MG63 (cell line): Measurements from ENCODE around the gene DNAH6. TPM values are rescaled to one million over a fixed set of nuclear protein-coding genes. Genes with fewer than 3 reads are reported as not detected.
A peak's percentile ranks its signal among the peaks of the same experiment; 100 is the strongest.
"Not testable (repeated sequence)": the region's sequence is repeated elsewhere in the genome, so short reads cannot be mapped to it uniquely, and the experiment has no call there.

ENCODE experiments used
- DNase-seq: peaks from one replicate; pipeline ENCODE4 v3.0.0-alpha.2; 2020
- H3K27me3 ChIP-seq: fragments of 250-450 bp; sonication (Bioruptor Pico); 2 replicates; pipeline ENCODE4 v1.5.1; 2020; ENCODE audit warnings: mild to moderate bottlenecking, moderate library complexity
- H3K36me3 ChIP-seq: fragments of 250-450 bp; sonication (Bioruptor Pico); 2 replicates; pipeline ENCODE4 v1.5.1; 2020; ENCODE audit warnings: mild to moderate bottlenecking, moderate library complexity
- H3K4me3 ChIP-seq: fragments of 250-450 bp; sonication (Bioruptor Pico); 2 replicates; pipeline ENCODE4 v1.5.1; 2020; ENCODE audit warnings: mild to moderate bottlenecking, moderate library complexity
- H3K9me3 ChIP-seq: fragments of 250-450 bp; sonication (Bioruptor Pico); 2 replicates; pipeline ENCODE4 v1.5.1; 2020; ENCODE audit warnings: mild to moderate bottlenecking, moderate library complexity
- total RNA-seq: library from RNA; depleted of rRNA; stranded (reverse); fragments of >200 nt; shearing (Covaris generic); gene quantifications from 2 replicates; pipeline ENCODE4 v1.2.3, GENCODE V29; 2014; ENCODE audit warnings: low replicate concordance; rRNA removed

The DNAH6 gene
- not detected in 2 replicates for total RNA-seq

GRCh38 chr2:84516234-84516986, at the start of gene DNAH6:
DNAH6 (plus strand) TSS chr2:84516498; CDS start chr2:84517827, 1,329 bp downstream.
- H3K27me3 ChIP-seq: peaks cover 17% of the 10 kb centered on the region
- DNase-seq: peak; percentile 91
- no peaks in the 10 kb centered on the region; the same call in 1 of the 2 replicates for H3K9me3 ChIP-seq
- H3K4me3 ChIP-seq: peak within 1 kb of the TSS; percentile 50
- H3K36me3 ChIP-seq: no peaks in the 10 kb centered on the region

GRCh38 chr2:84467389-84467788, 48.9 kb upstream of the DNAH6 start:
- DNase-seq: no peak
- Histone ChIP-seq H3K36me3 (no peaks in the 10 kb centered on the region), H3K9me3 (peaks cover 3% of the 10 kb centered on the region; the same call in 1 of the 2 replicates), H3K27me3 (no peaks in the 10 kb centered on the region), H3K4me3 (no peak overlapping the region)

- not testable (repeated sequence) for DNase-seq, H3K9me3 ChIP-seq, H3K36me3 ChIP-seq, H3K27me3 ChIP-seq, H3K4me3 ChIP-seq
Measured at GRCh38 chr2:84472423-84472822, 43.9 kb upstream of the DNAH6 start.

- Histone ChIP-seq H3K27me3 (no peaks in the 10 kb centered on the region), H3K4me3 (no peak overlapping the region), H3K36me3 (no peaks in the 10 kb centered on the region), H3K9me3 (no peaks in the 10 kb centered on the region)
- no peak for DNase-seq
Measured at GRCh38 chr2:84472856-84473565, 43.3 kb upstream of the DNAH6 start.

- Histone ChIP-seq H3K9me3 (no peaks in the 10 kb centered on the region), H3K4me3 (no peak overlapping the region), H3K36me3 (no peaks in the 10 kb centered on the region), H3K27me3 (no peaks in the 10 kb centered on the region)
- DNase-seq: no peak
Measured at GRCh38 chr2:84474176-84474575, 42.1 kb upstream of the DNAH6 start.

- H3K27me3 ChIP-seq: no peaks in the 10 kb centered on the region
- H3K36me3 ChIP-seq: no peaks in the 10 kb centered on the region
- DNase-seq: no peak
- no peak overlapping the region for H3K4me3 ChIP-seq
- H3K9me3 ChIP-seq: no peaks in the 10 kb centered on the region
Measured at GRCh38 chr2:84477886-84478285, 38.4 kb upstream of the DNAH6 start.

GRCh38 chr2:84478867-84479266, 37.4 kb upstream of the DNAH6 start:
- no peaks in the 10 kb centered on the region for H3K27me3 ChIP-seq
- no peaks in the 10 kb centered on the region for H3K9me3 ChIP-seq
- no peak for DNase-seq
- no peak overlapping the region for H3K4me3 ChIP-seq
- H3K36me3 ChIP-seq: no peaks in the 10 kb centered on the region

GRCh38 chr2:84481702-84482101, 34.6 kb upstream of the DNAH6 start:
- Histone ChIP-seq H3K27me3 (no peaks in the 10 kb centered on the region), H3K9me3 (no peaks in the 10 kb centered on the region), H3K36me3 (no peaks in the 10 kb centered on the region), H3K4me3 (no peak overlapping the region)
- no peak for DNase-seq

- Histone ChIP-seq H3K36me3 (no peaks in the 10 kb centered on the region), H3K27me3 (no peaks in the 10 kb centered on the region), H3K9me3 (no peaks in the 10 kb centered on the region), H3K4me3 (no peak overlapping the region)
- no peak for DNase-seq
Measured at GRCh38 chr2:84482603-84483002, 33.7 kb upstream of the DNAH6 start.

- DNase-seq: no peak
- no peaks in the 10 kb centered on the region for H3K9me3 ChIP-seq
- no peaks in the 10 kb centered on the region for H3K36me3 ChIP-seq
- no peak overlapping the region for H3K4me3 ChIP-seq
- no peaks in the 10 kb centered on the region for H3K27me3 ChIP-seq
Measured at GRCh38 chr2:84483320-84483719, 33.0 kb upstream of the DNAH6 start.

- DNase-seq: no peak
- H3K36me3 ChIP-seq: no peaks in the 10 kb centered on the region
- no peak overlapping the region for H3K4me3 ChIP-seq
- H3K9me3 ChIP-seq: no peaks in the 10 kb centered on the region
- no peaks in the 10 kb centered on the region for H3K27me3 ChIP-seq
Measured at GRCh38 chr2:84486441-84487115, 29.7 kb upstream of the DNAH6 start.

- H3K9me3 ChIP-seq: no peaks in the 10 kb centered on the region
- H3K4me3 ChIP-seq: no peak overlapping the region
- no peak for DNase-seq
- no peaks in the 10 kb centered on the region for H3K27me3 ChIP-seq
- H3K36me3 ChIP-seq: no peaks in the 10 kb centered on the region
Measured at GRCh38 chr2:84487298-84487996, 28.9 kb upstream of the DNAH6 start.

- H3K27me3 ChIP-seq: no peaks in the 10 kb centered on the region
- no peak for DNase-seq
- no peaks in the 10 kb centered on the region for H3K9me3 ChIP-seq
- H3K36me3 ChIP-seq: no peaks in the 10 kb centered on the region
- H3K4me3 ChIP-seq: no peak overlapping the region
Measured at GRCh38 chr2:84491256-84491655, 25.0 kb upstream of the DNAH6 start.

- Histone ChIP-seq H3K27me3 (no peaks in the 10 kb centered on the region), H3K4me3 (no peak overlapping the region), H3K9me3 (no peaks in the 10 kb centered on the region), H3K36me3 (no peaks in the 10 kb centered on the region)
- no peak for DNase-seq
Measured at GRCh38 chr2:84491741-84492140, 24.6 kb upstream of the DNAH6 start.

- Histone ChIP-seq H3K36me3 (no peaks in the 10 kb centered on the region), H3K4me3 (no peak overlapping the region), H3K9me3 (no peaks in the 10 kb centered on the region), H3K27me3 (no peaks in the 10 kb centered on the region)
- no peak for DNase-seq
Measured at GRCh38 chr2:84492571-84492970, 23.7 kb upstream of the DNAH6 start.

- no peaks in the 10 kb centered on the region for H3K9me3 ChIP-seq
- no peaks in the 10 kb centered on the region for H3K27me3 ChIP-seq
- DNase-seq: peak; percentile 64
- no peak overlapping the region for H3K4me3 ChIP-seq
- H3K36me3 ChIP-seq: no peaks in the 10 kb centered on the region
Measured at GRCh38 chr2:84493514-84493913, 22.8 kb upstream of the DNAH6 start.

GRCh38 chr2:84494070-84494469, 22.2 kb upstream of the DNAH6 start:
- H3K27me3 ChIP-seq: no peaks in the 10 kb centered on the region
- DNase-seq: no peak
- no peaks in the 10 kb centered on the region for H3K9me3 ChIP-seq
- H3K36me3 ChIP-seq: no peaks in the 10 kb centered on the region
- H3K4me3 ChIP-seq: no peak overlapping the region
